HepG2 (cell line): ENCODE measurements around the gene IRAK2. TPM values are rescaled to one million over a fixed set of nuclear protein-coding genes. Genes with fewer than 3 reads are reported as not detected.

Source experiments
- ATAC-seq: fragments of 200-7000 bp; cut with Tn5 transposase; 3 replicates; pipeline ENCODE4 v1.9.1; 2020; ENCODE audit warnings: mild to moderate bottlenecking, moderate library complexity
- BruUV-seq: library from RNA; stranded (reverse); fragments of 400-500 nt; replicated peaks from 2 replicates; lab custom pipeline; 2021; lab: Mats Ljungman, UMichigan
- CTCF ChIA-PET: fragments of 300-600 bp; formaldehyde crosslinking; extraction: SDS; loops from one replicate; lab custom pipeline; 2021; ENCODE audit warnings: low total read pairs, inconsistent platforms, low intra/inter-chr PET ratio; lab: Yijun Ruan, JAX
- POLR2A ChIA-PET: fragments of 350-600 bp; sonication (Branson Sonifier 250); formaldehyde crosslinking; loops from one replicate; lab custom pipeline; 2020; ENCODE audit warnings: antibody characterized with exemption, inconsistent platforms; lab: Yijun Ruan, JAX
- DNase-seq: peaks from one replicate; pipeline ENCODE4 v3.0.0-alpha.2; 2015; ENCODE audit warnings: low spot score
- FAIRE-seq: peaks from 3 replicates; lab custom pipeline; 2011; peaks lifted over from hg19 to GRCh38; lab: Jason Lieb, UNC
- H2AFZ ChIP-seq: one replicate; pipeline ENCODE4 v1.6.1; 2011; ENCODE audit warnings: low read length, inconsistent platforms
- H3K27ac ChIP-seq: fragments of 300-600 bp; 3 replicates; pipeline ENCODE4 v1.8.0; 2011; ENCODE audit warnings: mixed run types, mild to moderate bottlenecking, mixed read lengths, low read length, inconsistent platforms; ENCODE audit not compliant: insufficient read depth; ENCODE audit errors: extremely low read length
- H3K27me3 ChIP-seq, 2 experiments: fragments of 200-600 bp in 1 of 2; 2 replicates in 1 of 2; 3 replicates in 1 of 2; pipeline versions ENCODE4 v1.6.0 to v1.8.0; 2011; ENCODE audit warnings: low read length in 2 of 2, mild to moderate bottlenecking in 2 of 2, moderate library complexity in 2 of 2, inconsistent platforms in 1 of 2; ENCODE audit not compliant: insufficient read depth in 2 of 2, control insufficient read depth in 1 of 2
- H3K36me3 ChIP-seq, 2 experiments: fragments of 200-600 bp in 1 of 2; replicated peaks in 1 of 2; 2 replicates in 1 of 2; 3 replicates in 1 of 2; pipeline versions ENCODE4 v1.5.1 to v1.8.0; 2011; ENCODE audit warnings: low read length in 2 of 2, inconsistent platforms in 1 of 2; ENCODE audit not compliant: insufficient read depth in 2 of 2, control insufficient read depth in 1 of 2
- H3K4me1 ChIP-seq: 2 replicates; pipeline ENCODE4 v1.5.1; 2012; ENCODE audit warnings: low read length, inconsistent platforms; ENCODE audit not compliant: insufficient read depth
- H3K4me2 ChIP-seq: 2 replicates; pipeline ENCODE4 v1.6.0; 2011; ENCODE audit warnings: low read depth, low read length, inconsistent platforms
- H3K4me3 ChIP-seq, 3 experiments: fragments of 200-600 bp in 1 of 3; sonication (generic), shearing (Covaris generic) in 1 of 3; replicated peaks in 1 of 3; 2 replicates each; pipeline ENCODE4 v1.5.1; 2011 to 2016; ENCODE audit warnings: low read length in 3 of 3, inconsistent platforms in 2 of 3, low read depth in 2 of 3, mild to moderate bottlenecking in 2 of 3, control low read depth in 1 of 3, mixed read lengths in 1 of 3; ENCODE audit not compliant: insufficient read depth in 1 of 3
- H3K79me2 ChIP-seq: one replicate; pipeline ENCODE4 v1.6.1; 2011; ENCODE audit warnings: low read length, inconsistent platforms; ENCODE audit not compliant: insufficient read depth
- H3K9ac ChIP-seq: 2 replicates; pipeline ENCODE4 v1.6.0; 2011; ENCODE audit warnings: mild to moderate bottlenecking, low read depth, low read length, inconsistent platforms; ENCODE audit not compliant: insufficient read depth
- H3K9me3 ChIP-seq: 2 replicates; pipeline ENCODE4 v1.5.1; 2012; ENCODE audit warnings: mild to moderate bottlenecking, low read length
- H4K20me1 ChIP-seq: 2 replicates; pipeline ENCODE4 v1.6.0; 2011; ENCODE audit warnings: inconsistent platforms, mild to moderate bottlenecking, low read length, moderate library complexity; ENCODE audit not compliant: insufficient read depth
- FIP1L1 ChIP-seq: fragments of 200-400 bp; formaldehyde crosslinking; IDR thresholded peaks from 2 replicates; pipeline ENCODE4 v1.6.1; 2018; ENCODE audit warnings: low read depth, mild to moderate bottlenecking, low read length, moderate library complexity, borderline replicate concordance; ENCODE audit not compliant: insufficient read depth
- IKZF1 ChIP-seq: fragments of 450-650 bp; IDR thresholded peaks from 2 replicates; pipeline ENCODE4 v1.7.1; 2016
- MED1 ChIP-seq: sonication (generic); formaldehyde crosslinking; IDR thresholded peaks from 2 replicates; pipeline ENCODE4 v1.4.0; 2020; ENCODE audit warnings: missing genetic modification reagents
- POLR2A ChIP-seq, 2 experiments: IDR thresholded peaks; 2 replicates each; pipeline ENCODE4 v1.6.1; 2011; ENCODE audit warnings: low read depth in 2 of 2, low read length in 2 of 2, mild to moderate bottlenecking in 1 of 2, moderate library complexity in 1 of 2; ENCODE audit not compliant: insufficient read depth in 1 of 2
- RBFOX2 ChIP-seq: fragments of 200-400 bp; formaldehyde crosslinking; IDR thresholded peaks from 2 replicates; pipeline ENCODE4 v1.6.1; 2017; ENCODE audit warnings: low read depth, mild to moderate bottlenecking, low read length
- SIN3A ChIP-seq: IDR thresholded peaks from 2 replicates; pipeline ENCODE4 v1.6.1; 2011; ENCODE audit warnings: low read depth, mild to moderate bottlenecking, control low read depth, low read length, borderline replicate concordance
- WIZ ChIP-seq: sonication (generic); formaldehyde crosslinking; IDR thresholded peaks from 2 replicates; pipeline ENCODE4 v1.5.1; 2020; ENCODE audit warnings: mild to moderate bottlenecking, missing genetic modification reagents
- ZNF710 ChIP-seq: sonication (generic); formaldehyde crosslinking; IDR thresholded peaks from 2 replicates; pipeline ENCODE4 v1.5.0; 2020; ENCODE audit warnings: mild to moderate bottlenecking, missing genetic modification reagents, borderline replicate concordance
- ZNF790 ChIP-seq: sonication (generic); formaldehyde crosslinking; IDR thresholded peaks from 2 replicates; pipeline ENCODE4 v1.8.0; 2022; ENCODE audit warnings: missing genetic modification reagents, mild to moderate bottlenecking, borderline replicate concordance
- WGBS: methylation state at CpG from one replicate; pipeline ENCODE4 v1.1.6; 2017; ENCODE audit warnings: low lambda C conversion rate; 5-methylcytosine and 5-hydroxymethylcytosine counted together
- in situ Hi-C: cut with HindIII; loops from 2 replicates; pipeline ENCODE4 v1.10.0; 2017; ENCODE audit warnings: low pct_unique_long_range_greater_than_20kb; ENCODE audit not compliant: extremely low pct_ligation_motif_present
- intact Hi-C: fragments of 100-400 bp; cut with micrococcal nuclease; formaldehyde crosslinking; loops from one replicate; pipeline ENCODE4 v1.10.0; 2022; ENCODE audit not compliant: unreplicated experiment
- polyA plus RNA-seq, 8 experiments: library from polyadenylated mRNA; depleted of rRNA in 3 of 8; stranded (reverse) in 7 of 8; unstranded in 1 of 8; fragments of >200 nt; fragmentation: Illumina TruSeq in 4 of 8; extraction: Trizol in 4 of 8; gene quantifications; 2 replicates each; pipeline versions ENCODE4 v1.2.1 to v1.2.3, GENCODE V29; 2011 to 2016; ENCODE audit warnings: low read depth in 4 of 8, missing spikeins in 1 of 8, mixed read lengths in 1 of 8; ENCODE audit not compliant: insufficient read depth in 1 of 8
- total RNA-seq, 5 experiments: library from RNA; depleted of rRNA; stranded (reverse); fragments of >200 nt; fragmentation: Illumina TruSeq; extraction: Trizol; gene quantifications; 2 replicates each; pipeline ENCODE4 v1.2.3, GENCODE V29; 2016; ENCODE audit warnings: low read depth in 1 of 5
- TF ChIP-seq, protein P1 (sequence below), 2 experiments: IDR thresholded peaks; 2 replicates each; pipeline ENCODE4 v1.6.1; 2011 to 2012; ENCODE audit warnings: low read length in 2 of 2, borderline replicate concordance in 1 of 2, low read depth in 1 of 2, mild to moderate bottlenecking in 1 of 2, moderate library complexity in 1 of 2

Gene IRAK2
- total and polyA plus RNA-seq, 2 of the 13 experiments (the other 11 are each of a cell fraction or from before 2014, with no cell fraction given), result 13.1 to 23.3 TPM

DNA sequence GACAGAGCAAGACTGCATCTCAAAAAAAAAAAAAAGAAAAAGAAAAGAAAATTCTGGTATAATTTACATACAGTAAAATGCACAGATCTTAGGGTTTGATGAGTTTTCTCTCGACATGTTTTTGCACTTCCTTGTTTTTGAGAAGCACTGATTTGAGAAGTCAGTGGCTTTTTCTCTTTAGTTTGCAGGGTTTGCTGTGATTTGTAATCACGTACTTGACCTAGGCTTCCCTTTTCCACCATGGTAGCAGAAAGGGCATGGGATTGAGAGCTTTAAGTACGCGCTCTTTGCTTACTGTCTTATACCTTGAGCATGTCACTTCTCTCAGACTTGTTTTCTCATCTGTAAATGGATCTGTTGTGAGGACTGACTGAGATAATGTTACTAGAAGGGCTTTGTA is 19.0 kb upstream of the IRAK2 start:
- in situ Hi-C loops (no loop called here), intact Hi-C loops (no loop called here)
- Histone ChIP-seq H4K20me1 (peaks cover 29% of the 10 kb centered on the region), H3K36me3 (peaks cover 12 to 28% of the 10 kb centered on the region in 2 experiments; a peak in 4 of 5 replicates), H3K27ac (no peak overlapping the region), H3K4me1 (peaks cover 45% of the 10 kb centered on the region), H3K4me3 (no peak overlapping the region), H3K4me2 (peak overlapping the region; percentile 20; the same call in 1 of the 2 replicates), H3K9ac (no peak overlapping the region), H3K79me2 (peaks cover 49% of the 10 kb centered on the region), H2AFZ (no peak overlapping the region), H3K9me3 (no peaks in the 10 kb centered on the region), H3K27me3 (no peaks in the 10 kb centered on the region)
- CTCF ChIA-PET, result no interaction called here
- WGBS, result 89% methylated on average over 4 of the region's 4 CpGs
- POLR2A ChIA-PET, result interaction anchor here (1.3 kb wide), 1 partner anchor 40 kb away, joined by 3 read pairs; no protein-coding TSS in a partner anchor
- DNase-seq, result no peak
- no peak for FAIRE-seq
- TF ChIP-seq IKZF1 (no peak), ZNF790 (CRISPR knock-in tag) (no peak), WIZ (no peak), RBFOX2 (0 out of 2 replicates have a peak, but pooled peaks have one; percentile 16), FIP1L1 (no peak), MED1 (CRISPR knock-in tag) (no peak), POLR2A (IDR thresholded peaks at IDR 0.05; ENCODE audit: insufficient read depth in 1 of 2, low read depth in 2 of 2, low read length in 2 of 2) (0 out of 4 replicates have a peak, but pooled peaks of 1 of the 2 experiments have one; percentile 18), ZNF710 (CRISPR knock-in tag) (no peak), SIN3A (no peak)
- TF ChIP-seq, protein P1, sequence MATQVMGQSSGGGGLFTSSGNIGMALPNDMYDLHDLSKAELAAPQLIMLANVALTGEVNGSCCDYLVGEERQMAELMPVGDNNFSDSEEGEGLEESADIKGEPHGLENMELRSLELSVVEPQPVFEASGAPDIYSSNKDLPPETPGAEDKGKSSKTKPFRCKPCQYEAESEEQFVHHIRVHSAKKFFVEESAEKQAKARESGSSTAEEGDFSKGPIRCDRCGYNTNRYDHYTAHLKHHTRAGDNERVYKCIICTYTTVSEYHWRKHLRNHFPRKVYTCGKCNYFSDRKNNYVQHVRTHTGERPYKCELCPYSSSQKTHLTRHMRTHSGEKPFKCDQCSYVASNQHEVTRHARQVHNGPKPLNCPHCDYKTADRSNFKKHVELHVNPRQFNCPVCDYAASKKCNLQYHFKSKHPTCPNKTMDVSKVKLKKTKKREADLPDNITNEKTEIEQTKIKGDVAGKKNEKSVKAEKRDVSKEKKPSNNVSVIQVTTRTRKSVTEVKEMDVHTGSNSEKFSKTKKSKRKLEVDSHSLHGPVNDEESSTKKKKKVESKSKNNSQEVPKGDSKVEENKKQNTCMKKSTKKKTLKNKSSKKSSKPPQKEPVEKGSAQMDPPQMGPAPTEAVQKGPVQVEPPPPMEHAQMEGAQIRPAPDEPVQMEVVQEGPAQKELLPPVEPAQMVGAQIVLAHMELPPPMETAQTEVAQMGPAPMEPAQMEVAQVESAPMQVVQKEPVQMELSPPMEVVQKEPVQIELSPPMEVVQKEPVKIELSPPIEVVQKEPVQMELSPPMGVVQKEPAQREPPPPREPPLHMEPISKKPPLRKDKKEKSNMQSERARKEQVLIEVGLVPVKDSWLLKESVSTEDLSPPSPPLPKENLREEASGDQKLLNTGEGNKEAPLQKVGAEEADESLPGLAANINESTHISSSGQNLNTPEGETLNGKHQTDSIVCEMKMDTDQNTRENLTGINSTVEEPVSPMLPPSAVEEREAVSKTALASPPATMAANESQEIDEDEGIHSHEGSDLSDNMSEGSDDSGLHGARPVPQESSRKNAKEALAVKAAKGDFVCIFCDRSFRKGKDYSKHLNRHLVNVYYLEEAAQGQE (IDR thresholded peaks at IDR 0.05; ENCODE audit: borderline replicate concordance in 1 of 2, low read depth in 1 of 2, low read length in 2 of 2), result no peak
- BruUV-seq, result no TSS peak
- no peak for ATAC-seq
